Stimulated activated CD8-positive, alpha-beta memory T cell treated with anti-CD3 and anti-CD28 coated beads, Interleukin-12 subunit alpha, Interleukin-12 subunit beta, amount 100 ng/mL, for 24 hours (primary cell): ENCODE data around the gene MYOT.
"Not testable (repeated sequence)": the region's sequence is repeated elsewhere in the genome, so short reads cannot be mapped to it uniquely, and the experiment has no call there.

Experiments
- DNase-seq: peaks from one replicate; pipeline ENCODE4 v3.0.0-alpha.2; 2020; ENCODE audit errors: extremely low read depth

The MYOT gene, protein sequence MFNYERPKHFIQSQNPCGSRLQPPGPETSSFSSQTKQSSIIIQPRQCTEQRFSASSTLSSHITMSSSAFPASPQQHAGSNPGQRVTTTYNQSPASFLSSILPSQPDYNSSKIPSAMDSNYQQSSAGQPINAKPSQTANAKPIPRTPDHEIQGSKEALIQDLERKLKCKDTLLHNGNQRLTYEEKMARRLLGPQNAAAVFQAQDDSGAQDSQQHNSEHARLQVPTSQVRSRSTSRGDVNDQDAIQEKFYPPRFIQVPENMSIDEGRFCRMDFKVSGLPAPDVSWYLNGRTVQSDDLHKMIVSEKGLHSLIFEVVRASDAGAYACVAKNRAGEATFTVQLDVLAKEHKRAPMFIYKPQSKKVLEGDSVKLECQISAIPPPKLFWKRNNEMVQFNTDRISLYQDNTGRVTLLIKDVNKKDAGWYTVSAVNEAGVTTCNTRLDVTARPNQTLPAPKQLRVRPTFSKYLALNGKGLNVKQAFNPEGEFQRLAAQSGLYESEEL

DNA sequence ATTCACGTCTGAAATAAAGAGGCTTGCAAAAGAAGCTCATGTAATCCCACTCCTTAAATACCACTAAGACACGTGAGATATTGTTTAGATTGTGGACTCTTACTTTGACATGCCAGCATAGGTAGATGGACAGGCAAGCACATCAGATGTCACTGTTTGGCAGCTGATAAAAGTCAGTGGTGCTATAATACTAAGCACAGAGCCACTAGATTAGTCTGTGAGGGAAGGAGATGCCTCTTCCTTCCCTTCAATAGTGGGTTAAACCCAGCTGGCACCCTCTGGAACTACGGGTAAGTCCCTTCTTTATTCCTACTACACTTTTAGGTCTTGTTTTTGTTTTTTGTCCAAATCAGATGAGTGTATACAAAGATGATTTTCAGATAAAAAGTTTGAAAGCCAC is at the start of gene MYOT:
Gene MYOT (plus strand): TSS at position 197 of the 400 bp plus-strand sequence. CDS start 2,792 bp downstream, outside the sequence.
- no peak for DNase-seq

DNA sequence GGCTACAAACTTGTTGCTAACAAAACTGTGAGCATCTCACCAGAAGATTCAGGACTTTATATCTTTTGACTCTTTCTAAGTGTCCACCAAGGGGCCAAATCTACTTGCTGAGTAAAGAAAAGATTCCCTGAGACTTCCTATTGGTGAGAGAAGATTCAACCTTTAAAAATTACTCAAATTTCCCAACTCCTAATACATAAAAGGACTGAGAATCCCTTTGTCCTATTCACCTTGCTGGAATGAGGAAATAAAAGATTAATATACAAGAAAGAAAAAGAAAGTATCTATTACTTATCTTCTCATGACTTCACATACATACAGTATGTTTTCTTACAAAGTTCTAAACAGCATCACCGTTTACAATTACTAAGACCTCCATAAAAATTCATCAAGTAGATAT is 47.9 kb upstream of the MYOT start:
- no peak for DNase-seq

DNA sequence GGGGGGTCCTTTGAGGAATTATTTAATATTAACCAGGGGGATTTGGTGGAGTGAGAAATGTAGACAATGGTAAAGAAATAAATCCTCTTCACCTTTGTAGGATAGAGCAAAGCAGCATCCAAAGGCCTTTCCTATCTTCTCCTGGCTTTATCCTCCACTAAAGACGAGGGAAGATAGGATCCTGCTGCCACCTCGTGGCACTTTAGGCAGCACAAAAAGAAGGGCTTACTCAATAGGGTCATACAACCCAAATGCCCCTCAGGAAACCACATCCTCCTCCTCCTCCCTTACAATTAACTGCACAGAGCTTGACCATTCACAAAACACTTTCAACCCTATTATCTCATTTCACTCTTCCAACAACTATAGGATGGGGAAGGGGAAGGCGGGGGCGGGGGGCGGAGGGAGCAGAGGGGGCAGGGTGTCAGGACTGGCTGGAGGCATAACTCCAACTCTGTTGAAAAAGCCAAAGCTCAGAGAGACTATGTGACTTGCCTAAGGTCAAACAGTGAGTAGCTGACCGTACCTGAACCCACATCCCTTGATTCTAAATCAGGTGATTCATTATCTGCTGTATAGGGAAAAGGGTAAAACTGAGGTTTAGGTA is 45.4 kb upstream of the MYOT start:
- DNase-seq, result no peak

DNA sequence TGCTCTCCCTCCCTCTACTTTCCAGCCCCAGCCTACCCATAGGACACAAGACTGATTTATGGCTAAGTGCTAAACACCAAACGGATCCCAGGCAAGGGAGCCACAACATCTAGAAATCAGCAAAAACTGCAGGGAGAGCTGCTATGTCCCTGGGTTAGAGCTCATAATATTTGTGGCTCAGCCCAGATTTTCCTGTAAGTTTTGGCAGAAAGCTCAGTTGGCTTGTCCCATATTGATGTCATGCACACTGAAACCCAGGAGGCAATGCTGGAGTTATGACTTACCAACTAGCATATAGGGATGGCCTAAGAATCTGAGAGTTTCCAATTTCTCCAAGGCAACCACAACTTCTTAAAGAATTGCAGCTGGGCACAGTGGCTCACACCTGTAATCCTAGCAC is 44.7 kb upstream of the MYOT start:
- no peak for DNase-seq

DNA sequence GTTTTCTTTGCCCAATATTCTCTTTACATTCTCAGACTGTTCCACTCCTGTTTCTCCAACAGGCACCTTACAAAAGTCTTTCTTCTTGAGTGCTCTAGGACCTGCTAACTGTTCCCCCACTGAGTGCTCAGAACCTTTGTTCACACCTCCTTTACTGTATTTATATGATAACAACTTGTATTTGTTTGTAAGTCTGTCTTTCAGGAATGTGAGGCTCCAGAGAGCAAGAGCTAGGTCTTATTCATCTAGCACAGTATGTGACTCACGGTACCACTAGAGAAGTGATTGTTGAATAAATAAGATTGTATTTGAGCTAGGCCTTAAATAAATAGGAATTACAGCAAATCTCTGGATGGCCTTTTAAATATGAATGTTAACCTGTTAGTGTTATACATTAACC is 42.5 kb upstream of the MYOT start:
- no peak for DNase-seq

DNA sequence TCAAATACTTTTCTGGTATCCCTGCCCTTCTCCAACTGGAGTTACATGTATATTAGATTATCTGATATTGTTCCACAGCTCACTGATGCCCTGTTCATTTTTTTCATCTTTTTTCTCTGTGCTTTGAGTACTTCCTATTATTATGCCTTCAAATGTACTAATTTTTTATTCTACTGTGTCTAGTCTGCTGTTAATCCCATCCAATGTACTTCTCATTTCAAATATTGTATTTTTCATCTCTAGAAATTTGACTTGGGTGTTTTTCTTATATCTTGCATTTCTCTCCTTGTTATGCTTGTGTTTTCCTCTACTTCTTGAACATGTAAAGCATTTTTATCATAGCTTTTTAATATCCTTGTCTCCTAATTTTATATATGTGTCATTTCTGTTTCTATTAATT is 41.6 kb upstream of the MYOT start:
- no peak for DNase-seq

DNA sequence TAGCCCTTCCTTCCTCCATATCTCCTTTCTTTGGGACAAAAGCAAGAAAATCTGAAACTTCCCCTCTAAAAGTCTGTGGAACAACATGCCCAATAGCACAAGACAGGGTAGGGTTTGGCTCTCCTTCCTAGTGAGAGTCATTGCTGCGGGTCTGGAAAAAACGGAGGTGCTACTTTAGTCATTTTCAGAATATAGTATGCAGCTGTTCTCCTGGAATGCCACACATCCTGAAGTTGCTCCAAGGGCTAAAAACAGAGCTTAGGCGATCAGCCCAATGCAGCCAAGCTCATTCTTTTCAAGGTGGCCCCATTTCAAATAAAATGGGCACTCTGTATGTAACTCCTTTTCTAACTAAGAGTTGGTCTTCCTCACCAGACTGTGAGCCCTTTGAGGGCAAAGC is 39.5 kb upstream of the MYOT start:
- DNase-seq, result no peak

DNA sequence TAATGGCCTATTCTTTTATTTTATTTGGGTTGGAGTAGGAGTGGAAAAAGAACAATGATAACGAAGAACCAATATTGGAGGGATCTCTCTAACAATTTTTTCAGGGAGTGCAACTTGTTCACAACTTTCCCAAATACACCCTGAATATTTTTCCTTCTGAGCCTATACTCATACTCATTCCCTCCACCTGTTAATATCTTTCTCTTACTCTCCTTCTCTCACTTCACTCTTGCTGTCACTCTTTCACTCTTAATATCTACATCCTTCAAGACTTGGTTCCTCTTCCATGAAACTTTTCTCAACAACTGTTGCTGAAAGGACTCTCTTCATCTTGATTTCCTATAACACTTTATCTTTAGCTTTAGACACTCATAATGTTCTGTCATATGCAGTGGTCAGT is 39.0 kb upstream of the MYOT start:
- DNase-seq, result no peak

DNA sequence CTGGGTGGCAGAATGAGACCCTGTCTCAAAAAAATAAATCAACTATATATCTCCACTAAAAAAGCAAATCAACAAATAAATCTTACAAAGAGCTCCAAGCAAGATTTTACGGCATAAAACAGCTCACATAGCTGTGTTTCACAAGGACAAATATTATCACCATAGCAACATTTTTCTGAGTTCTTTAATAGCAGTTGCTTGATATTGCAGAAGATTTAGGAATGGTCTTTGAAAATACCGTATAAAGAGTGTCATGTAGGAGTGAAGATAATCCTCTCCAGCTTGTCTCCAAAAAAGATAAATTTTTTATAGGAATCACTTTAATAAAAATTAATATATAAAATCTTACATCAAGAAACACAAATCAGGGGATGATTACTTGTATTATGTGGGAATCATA is 36.6 kb upstream of the MYOT start:
- DNase-seq, result no peak

DNA sequence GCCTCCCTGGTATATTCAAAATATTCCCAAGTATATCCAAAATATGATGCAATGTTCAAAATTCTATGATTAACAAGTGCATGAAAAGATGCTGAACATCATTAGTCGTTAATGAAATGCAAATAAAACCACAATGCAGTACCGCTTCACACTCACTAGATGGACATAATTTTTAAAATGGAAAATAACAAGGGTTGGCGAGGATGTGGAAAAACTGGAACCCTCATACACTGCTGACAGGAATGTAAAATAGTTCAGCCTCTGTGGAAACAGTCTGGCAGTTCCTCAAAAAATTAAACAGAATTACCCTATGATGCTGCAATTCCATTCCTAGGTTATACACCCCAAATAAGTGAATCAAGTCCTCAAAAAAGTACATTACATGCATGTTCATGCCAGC is 36.1 kb upstream of the MYOT start:
- no peak for DNase-seq

DNA sequence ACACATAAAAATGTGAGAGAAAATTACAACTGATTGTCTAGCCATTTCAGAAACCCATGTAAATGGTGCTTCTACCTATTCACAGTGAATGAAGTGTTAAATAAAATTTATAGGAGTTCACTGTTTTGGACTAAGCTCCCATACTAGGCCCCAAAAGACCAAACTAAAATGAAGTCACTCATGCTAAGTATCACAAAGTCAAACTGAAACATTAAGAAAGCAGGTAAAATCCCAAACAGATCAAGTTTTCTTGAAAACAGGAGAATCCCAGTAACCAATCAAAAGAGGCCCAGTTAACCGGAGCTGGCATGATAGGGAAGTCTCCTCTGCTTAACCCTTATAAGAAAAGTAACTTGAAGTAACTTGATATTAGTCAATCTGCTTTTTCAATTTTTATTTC is 35.2 kb upstream of the MYOT start:
- DNase-seq, result no peak

DNA sequence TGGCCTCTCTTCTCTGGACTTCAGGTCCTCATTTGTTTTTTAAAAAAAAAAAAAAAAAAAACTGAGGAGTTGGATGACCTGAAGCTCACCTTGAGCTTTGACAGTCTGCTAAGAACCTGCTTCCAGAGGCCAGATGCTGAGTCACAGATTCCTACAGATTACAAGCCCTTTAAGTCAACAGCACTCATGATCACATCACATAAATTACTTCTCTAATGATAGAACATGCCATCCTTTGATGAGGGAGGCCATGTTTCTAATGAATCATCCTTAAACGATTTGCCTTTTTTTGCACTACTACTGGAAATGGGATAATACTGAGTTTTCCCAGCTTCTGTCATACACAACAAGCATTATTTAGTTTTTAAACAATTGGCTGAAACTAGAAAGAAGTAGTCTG is 34.2 kb upstream of the MYOT start:
- DNase-seq, result no peak

DNA sequence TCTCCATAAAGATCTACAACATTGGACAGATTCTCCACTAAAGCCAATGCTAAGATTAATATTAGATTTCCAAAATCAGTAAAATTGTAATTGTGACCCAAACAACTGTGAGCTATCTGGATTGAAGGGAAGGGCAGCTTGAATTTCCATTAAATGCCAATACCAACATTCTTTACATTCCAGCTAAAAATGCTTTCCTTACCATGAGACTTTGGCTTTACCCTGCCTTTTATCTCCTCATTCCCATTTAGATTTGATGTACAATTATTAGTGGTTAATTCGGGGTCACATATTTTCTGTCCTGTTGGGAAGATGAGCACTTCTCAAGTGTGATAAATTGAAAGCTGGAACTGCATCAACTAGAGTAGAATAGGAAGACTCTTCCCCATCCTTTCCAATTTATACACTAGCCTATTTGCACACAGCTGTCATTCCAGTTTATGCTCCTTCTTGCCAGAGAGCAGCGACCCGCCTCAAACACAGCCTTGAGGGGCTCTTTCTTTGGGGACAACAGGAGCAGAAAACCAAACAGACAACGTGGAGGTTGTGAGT is 33.1 kb upstream of the MYOT start:
- no peak for DNase-seq

DNA sequence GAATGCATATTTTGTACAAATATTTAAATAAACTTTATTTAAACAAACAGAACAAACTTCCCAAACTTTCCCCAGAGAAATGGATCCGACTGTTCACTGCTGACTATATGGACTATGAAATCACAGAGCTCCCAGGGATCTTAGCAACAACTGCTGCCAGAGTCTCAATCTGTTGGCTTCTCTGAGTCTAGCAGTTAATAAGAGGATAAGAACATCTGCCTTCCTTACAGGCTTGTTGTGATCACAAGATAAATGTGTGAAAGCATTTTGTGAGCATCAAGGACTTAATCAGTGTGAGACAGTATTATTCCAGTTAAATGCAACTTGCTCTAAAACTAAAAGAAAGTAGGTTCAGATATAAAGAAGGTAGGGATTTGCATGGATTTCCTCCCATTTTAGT is 31.4 kb upstream of the MYOT start:
- no peak for DNase-seq

DNA sequence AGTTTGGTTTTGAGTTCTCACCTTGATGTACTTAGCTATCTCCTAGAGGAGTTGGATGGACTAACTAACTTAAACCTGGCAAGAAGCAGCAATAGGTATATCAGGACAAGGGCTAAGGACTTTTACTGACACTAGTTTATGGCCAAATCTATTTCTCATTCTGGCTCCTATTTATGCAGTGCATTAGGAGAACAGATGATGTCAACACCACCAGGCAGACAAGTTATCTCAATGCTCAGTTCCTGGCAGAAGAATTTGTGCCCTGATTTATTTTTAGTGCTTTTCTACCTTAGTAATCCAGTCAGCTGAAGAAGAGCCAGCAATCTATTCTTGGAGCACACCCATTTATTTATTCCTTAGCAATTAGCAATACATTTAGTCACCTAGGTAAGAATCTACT is 30.7 kb upstream of the MYOT start:
- DNase-seq, result no peak

DNA sequence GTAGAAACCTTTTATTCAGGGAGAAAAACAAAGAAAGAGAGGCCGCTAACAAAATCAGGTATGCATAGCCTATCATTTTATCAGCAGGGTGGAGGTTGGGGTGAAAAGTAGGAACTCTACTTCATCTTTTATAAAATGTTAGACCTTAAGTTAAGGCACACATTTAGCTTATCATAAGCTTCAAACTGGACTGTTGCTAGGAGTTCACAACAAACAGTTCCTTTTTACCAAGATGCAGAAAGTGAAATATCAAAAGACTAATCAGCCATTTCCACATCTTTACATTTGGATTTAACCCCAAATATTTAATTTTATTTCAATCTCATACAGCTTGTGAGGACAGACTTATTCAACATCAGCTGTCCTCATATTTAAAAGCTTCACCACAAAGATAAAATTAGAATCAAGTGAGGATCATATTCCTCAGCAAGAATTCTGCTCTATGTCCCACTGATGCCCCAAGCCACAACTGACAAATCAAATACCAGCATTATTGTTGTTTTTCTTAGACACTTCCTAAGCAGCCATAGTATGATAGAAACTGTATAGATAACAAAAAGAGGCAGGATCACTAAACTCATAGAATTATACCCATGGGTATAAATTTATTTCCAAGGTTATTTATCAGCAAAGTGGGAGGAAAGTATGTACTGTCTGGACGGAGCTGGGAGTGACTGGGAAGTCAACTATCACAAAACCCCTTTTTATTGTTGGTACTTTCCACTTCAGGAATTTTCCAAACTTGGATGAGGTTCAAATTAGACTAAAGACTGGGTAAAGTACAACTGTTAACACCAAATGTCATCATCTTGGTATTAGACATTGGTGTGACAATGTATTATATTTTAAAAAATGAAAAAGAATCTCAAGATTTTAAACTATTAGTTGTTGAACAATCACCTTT is 29.9 kb upstream of the MYOT start:
- DNase-seq, result no peak

DNA sequence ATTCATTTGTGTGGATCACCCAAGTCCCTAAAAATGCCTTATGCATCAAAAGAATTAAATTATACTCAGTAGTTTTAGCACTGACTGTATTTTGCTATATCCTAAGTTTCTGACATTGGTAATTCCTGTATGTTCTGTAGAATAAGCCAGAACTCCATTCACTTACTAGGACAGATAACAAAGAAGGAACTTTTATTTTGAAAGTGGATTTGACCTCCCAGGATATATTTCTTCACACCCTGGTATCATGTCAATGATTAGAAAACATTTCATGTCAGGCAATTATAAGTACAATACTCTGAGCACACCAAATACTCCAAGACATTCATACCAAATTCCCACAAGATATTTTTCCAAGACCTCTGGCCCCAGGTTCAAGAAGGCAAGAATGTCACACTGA is 28.7 kb upstream of the MYOT start:
- no peak for DNase-seq

DNA sequence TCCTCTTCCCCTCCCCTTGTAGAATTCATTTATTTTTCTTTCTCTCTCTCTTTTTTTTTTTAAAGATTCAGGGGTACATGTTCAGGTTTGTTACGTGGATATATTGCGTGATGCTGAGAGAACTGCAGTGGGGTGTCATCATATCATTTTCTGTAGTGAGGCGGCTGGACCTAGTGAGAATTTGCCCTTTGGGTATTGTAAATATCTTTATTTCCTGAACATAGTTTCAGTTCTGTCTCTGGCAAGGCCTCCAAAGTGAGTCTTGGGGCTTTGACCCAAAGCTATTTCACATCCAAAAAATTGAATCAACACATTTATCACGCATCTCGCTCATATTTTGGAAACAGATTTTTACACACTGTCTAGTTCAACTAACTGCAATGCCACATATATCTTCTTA is 25.4 kb upstream of the MYOT start:
- no peak for DNase-seq

DNA sequence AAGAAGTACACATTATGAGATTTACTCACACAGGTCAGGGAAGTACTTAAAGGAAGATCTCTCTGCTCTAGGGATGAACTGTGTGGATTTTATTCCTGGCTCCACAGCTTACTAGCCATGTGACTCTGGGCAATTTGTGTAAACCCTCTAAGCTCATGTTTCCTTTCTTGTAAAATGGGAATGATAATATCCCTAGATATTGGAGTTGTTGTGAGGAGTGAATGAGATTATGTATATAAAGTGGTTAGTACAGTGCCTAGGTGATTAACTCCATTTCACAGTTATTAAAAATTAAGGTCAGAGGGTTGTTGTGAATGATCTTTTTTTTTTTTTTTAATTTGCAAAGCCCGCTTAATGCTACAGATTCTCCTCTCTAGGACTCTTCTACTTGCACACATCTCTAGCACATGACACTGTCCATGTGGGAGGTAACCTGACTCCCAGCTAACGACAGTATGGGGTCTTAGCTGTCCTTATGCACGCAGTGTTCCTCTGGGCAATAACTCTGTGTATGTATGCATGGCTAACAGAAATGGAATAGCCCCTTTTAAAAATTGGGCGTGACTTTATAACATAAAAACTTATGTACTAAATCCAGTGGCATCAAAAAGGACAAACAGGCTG is 23.9 kb upstream of the MYOT start:
- DNase-seq, result no peak

DNA sequence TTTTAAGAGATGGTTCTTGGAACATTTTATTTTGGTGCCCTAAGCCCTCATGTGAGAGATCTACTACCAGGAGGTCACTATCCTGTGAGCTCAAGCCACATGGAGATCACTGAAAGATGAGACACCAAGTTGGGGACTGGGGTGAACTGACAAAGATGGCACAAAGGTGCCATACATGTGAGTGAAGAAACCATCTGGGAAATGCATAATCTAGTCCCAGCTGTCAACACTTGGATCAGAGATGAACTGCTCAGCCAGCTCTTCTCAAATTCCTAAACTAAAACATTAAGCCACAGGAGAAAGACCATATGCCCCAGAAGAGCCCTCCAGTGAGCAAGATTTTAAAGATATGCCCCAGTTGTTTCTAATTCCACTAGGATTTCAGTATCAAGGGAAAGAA is 22.2 kb upstream of the MYOT start:
- DNase-seq, result no peak

DNA sequence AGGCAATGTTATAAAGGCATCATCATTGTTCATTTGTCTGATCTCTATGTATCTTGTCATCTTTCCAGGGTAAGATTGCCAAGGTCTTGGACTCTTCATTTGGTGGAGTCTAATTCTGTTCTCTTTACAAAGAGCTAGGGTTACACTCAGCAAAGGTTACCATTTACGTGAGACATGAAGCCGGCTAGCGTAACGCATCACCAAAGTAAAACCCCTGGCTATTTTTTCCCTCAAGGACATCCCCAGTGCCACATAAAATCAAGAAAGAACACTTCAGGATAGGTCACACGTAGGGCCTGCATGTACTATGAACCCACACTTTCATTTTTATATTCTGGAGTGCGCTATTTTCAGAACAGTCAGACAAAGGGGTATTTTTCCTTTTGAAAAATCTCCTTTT is 20.0 kb upstream of the MYOT start:
- no peak for DNase-seq

DNA sequence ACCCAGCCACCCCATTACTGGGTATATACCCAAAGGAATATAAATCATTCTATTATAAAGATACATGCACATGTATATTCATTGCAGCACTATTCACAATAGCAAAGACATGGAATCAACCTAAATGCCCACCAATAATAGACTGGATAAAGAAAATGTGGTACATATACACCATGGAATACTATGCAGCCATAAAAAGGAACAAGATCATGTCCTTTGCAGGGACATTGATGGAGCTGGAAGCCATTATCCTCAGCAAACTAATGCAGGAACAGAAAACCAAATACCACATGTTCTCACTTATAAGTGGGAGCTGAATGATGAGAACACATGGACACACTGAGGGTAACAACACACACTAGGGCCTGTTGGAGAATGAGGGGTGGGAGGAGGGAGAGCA is 14.5 kb upstream of the MYOT start:
- not testable (repeated sequence) for DNase-seq
